HG03457 (cell line): ENCODE data around the gene ABCA1.

Experiments used
- ATAC-seq: cut with Tn5 transposase; IDR thresholded peaks from one replicate; pipeline ENCODE4 v1.9.1; 2021; ENCODE audit warnings: moderate number of reproducible peaks; ENCODE audit not compliant: unreplicated experiment

ABCA1 gene

GRCh38 chr9:104850786-104851545, 77.0 kb downstream of the ABCA1 start:
- ATAC-seq = no peak

- no peak for ATAC-seq
These were observed 78.9 kb downstream of the ABCA1 start for GRCh38 chr9:104849023-104849422.

- no peak for ATAC-seq
These were observed 83.2 kb downstream of the ABCA1 start for GRCh38 chr9:104844710-104845109.

- no peak for ATAC-seq
These were observed 84.2 kb downstream of the ABCA1 start for GRCh38 chr9:104843644-104844240.

- no peak for ATAC-seq
These were observed 85.3 kb downstream of the ABCA1 start for GRCh38 chr9:104842698-104843097.

- no peak for ATAC-seq
These were observed 86.3 kb downstream of the ABCA1 start for GRCh38 chr9:104841601-104842141.

- no peak for ATAC-seq
These were observed 89.0 kb downstream of the ABCA1 start for GRCh38 chr9:104838958-104839357.

- no peak for ATAC-seq
These were observed 91.2 kb downstream of the ABCA1 start for GRCh38 chr9:104836767-104837166.

GRCh38 chr9:104836235-104836634, 91.7 kb downstream of the ABCA1 start:
- ATAC-seq = no peak

- no peak for ATAC-seq
These were observed 92.8 kb downstream of the ABCA1 start for GRCh38 chr9:104835161-104835560.

- ATAC-seq = no peak
These were observed 94.3 kb downstream of the ABCA1 start for GRCh38 chr9:104833696-104834095.

- no peak for ATAC-seq
These were observed 96.3 kb downstream of the ABCA1 start for GRCh38 chr9:104831681-104832080.

GRCh38 chr9:104826911-104827310, 101.0 kb downstream of the ABCA1 start:
- ATAC-seq = no peak

- no peak for ATAC-seq
These were observed 101.7 kb downstream of the ABCA1 start for GRCh38 chr9:104826079-104826775.

- ATAC-seq = no peak
These were observed 107.6 kb downstream of the ABCA1 start for GRCh38 chr9:104820336-104820735.

GRCh38 chr9:104819033-104819432, 108.9 kb downstream of the ABCA1 start:
- no peak for ATAC-seq

- ATAC-seq = no peak
These were observed 110.5 kb downstream of the ABCA1 start for GRCh38 chr9:104817437-104817836.

- no peak for ATAC-seq
These were observed 111.9 kb downstream of the ABCA1 start for GRCh38 chr9:104815851-104816565.

GRCh38 chr9:104810421-104811339, 117.3 kb downstream of the ABCA1 start:
- no peak for ATAC-seq

GRCh38 chr9:104808035-104808614, 119.8 kb downstream of the ABCA1 start:
- ATAC-seq = no peak
